T-helper 17 cell (primary cell): ENCODE data around the gene TBC1D22A. TPM values are rescaled to one million over a fixed set of nuclear protein-coding genes. Genes with fewer than 3 reads are reported as not detected.
A peak's percentile ranks its signal among the peaks of the same experiment; 100 is the strongest.

ENCODE experiments used
- ATAC-seq: fragments of 150-1000 bp; cut with Tn5 transposase; 2 replicates; pipeline ENCODE4 v1.10.0; 2021; ENCODE audit warnings: mild to moderate bottlenecking, moderate library complexity
- DNase-seq, 3 donors: peaks; one replicate each; pipeline versions ENCODE4 v3.0.0 to v3.0.0-alpha.2; 2020 to 2021
- H3K9me3 ChIP-seq: one replicate; pipeline ENCODE4 v1.7.0; 2013; ENCODE audit warnings: low read length, mild to moderate bottlenecking; ENCODE audit not compliant: control insufficient read depth, poor library complexity, severe bottlenecking
- H3K27ac Mint-ChIP-seq: one replicate; pipeline ENCODE4 v1.8.0; 2022; ENCODE audit warnings: mild to moderate bottlenecking, moderate library complexity, mixed read lengths
- H3K27me3 Mint-ChIP-seq: one replicate; pipeline ENCODE4 v1.8.0; 2022; ENCODE audit warnings: mixed read lengths
- H3K36me3 Mint-ChIP-seq: one replicate; pipeline ENCODE4 v1.8.0; 2022; ENCODE audit warnings: low read depth, mixed read lengths
- H3K4me1 Mint-ChIP-seq: one replicate; pipeline ENCODE4 v1.8.0; 2022; ENCODE audit warnings: mild to moderate bottlenecking, mixed read lengths
- H3K4me3 Mint-ChIP-seq: one replicate; pipeline ENCODE4 v1.8.0; 2022; ENCODE audit warnings: mild to moderate bottlenecking, moderate library complexity, mixed read lengths
- total RNA-seq, 4 donors: library from RNA in 2 of 4; stranded (reverse) in 2 of 4; gene quantifications; one replicate each; pipeline ENCODE4 v1.2.3 and lab custom pipeline; 2022 to 2026

The TBC1D22A gene
- total RNA-seq, 2 donors from 2014 or later: 42.1 to 43.8 TPM

DNA sequence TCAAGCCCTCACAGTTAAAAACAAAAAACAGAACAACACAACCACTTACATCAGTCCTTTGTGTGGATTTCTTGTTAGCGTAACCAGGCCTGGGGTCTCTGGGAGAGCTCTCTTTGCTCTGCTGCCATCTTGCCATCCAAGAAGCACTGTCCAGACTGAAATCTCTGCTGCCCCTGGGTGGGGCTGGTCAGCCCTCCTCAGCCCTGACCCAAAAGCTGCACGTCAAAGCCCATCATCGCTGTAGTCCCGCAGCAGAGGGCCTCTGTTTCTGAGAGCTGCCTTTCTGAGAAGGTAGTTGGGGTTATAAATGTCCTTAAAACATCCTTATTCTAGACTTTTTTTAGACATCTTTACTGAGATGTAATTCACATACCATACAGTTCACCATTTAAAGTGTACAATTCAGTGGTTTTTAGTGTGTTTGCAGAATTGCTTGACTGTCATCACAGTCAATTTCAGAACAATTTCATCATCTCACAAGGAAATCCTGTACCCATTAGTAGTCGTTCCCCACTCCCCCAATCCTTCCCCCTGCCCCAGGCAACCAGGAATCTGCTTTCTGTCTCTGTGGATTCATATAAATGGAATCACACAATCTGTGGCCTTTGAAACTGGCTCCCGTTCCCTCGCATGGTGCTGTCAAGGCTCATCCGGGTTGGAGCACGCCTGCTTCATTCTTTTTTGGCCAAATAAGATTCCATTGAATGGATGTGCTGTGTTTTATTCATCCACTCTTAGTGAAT, 94.9 kb downstream of the TBC1D22A start:
- Mint-ChIP-seq H3K36me3 (peaks cover 7% of the 10 kb centered on the region), H3K27me3 (no peaks in the 10 kb centered on the region), H3K4me1 (peaks cover 31% of the 10 kb centered on the region), H3K4me3 (no peak overlapping the region), H3K27ac (no peak overlapping the region)
- ATAC-seq: no peak
- DNase-seq: no peak
- no peaks in the 10 kb centered on the region for H3K9me3 ChIP-seq

- ATAC-seq (no peak), DNase-seq (no peak)
- Mint-ChIP-seq H3K4me1 (peaks cover 30% of the 10 kb centered on the region), H3K36me3 (peaks cover 7% of the 10 kb centered on the region), H3K27ac (no peak overlapping the region), H3K27me3 (no peaks in the 10 kb centered on the region), H3K4me3 (no peak overlapping the region)
- no peaks in the 10 kb centered on the region for H3K9me3 ChIP-seq
Observed at GRCh38 chr22:46857885-46858143, 95.4 kb downstream of the TBC1D22A start.

DNA sequence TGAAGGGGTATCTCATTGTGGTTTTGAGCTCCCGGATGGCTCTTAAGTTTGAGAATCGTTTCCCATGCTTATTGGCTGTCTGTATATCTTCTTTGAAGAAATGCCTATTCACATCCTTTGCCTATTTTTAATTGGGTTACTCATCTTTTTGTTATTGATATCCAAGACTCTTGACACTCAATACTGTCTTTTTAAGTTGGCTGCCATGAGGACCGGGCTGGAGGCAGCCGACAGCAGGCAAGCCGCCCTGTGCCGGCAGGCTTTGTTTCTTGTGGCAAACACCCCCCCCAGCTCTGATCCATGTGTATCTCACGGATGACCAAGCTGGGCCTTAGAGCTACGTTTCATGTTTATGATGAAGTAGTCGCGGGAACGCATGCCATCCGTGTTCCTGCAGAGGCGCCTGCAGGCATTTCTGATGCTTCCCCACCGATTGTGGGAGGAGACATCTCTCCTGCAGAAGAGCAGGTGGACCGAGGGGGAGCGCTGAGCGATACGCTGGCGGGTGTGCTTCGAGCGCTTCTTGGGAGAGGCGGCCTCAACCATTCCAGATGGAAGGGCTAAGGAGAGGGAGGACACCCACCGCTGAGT, 95.8 kb downstream of the TBC1D22A start:
- ATAC-seq (no peak), DNase-seq (no peak)
- Mint-ChIP-seq H3K27me3 (no peaks in the 10 kb centered on the region), H3K4me3 (no peak overlapping the region), H3K4me1 (peaks cover 28% of the 10 kb centered on the region), H3K36me3 (peaks cover 7% of the 10 kb centered on the region), H3K27ac (no peak overlapping the region)
- H3K9me3 ChIP-seq: no peaks in the 10 kb centered on the region

GRCh38 chr22:46860562-46860961, 98.1 kb downstream of the TBC1D22A start:
- H3K27ac Mint-ChIP-seq: no peak overlapping the region
- DNase-seq: no peak

GRCh38 chr22:46861468-46862367, 99.3 kb downstream of the TBC1D22A start:
- Mint-ChIP-seq H3K27me3 (no peaks in the 10 kb centered on the region), H3K27ac (no peak overlapping the region), H3K4me3 (no peak overlapping the region), H3K4me1 (peaks cover 18% of the 10 kb centered on the region), H3K36me3 (peaks cover 9% of the 10 kb centered on the region)
- no peak for DNase-seq
- no peaks in the 10 kb centered on the region for H3K9me3 ChIP-seq
- no peak for ATAC-seq

More at GRCh38 chr22:46860562-46860961, 98.1 kb downstream of the TBC1D22A start:
- Mint-ChIP-seq H3K4me3 (no peak overlapping the region), H3K4me1 (peaks cover 18% of the 10 kb centered on the region), H3K27me3 (no peaks in the 10 kb centered on the region), H3K36me3 (peaks cover 9% of the 10 kb centered on the region)
- no peaks in the 10 kb centered on the region for H3K9me3 ChIP-seq
- ATAC-seq: no peak

GRCh38 chr22:46862418-46863324, 100.2 kb downstream of the TBC1D22A start:
- Mint-ChIP-seq H3K4me1 (peaks cover 14% of the 10 kb centered on the region), H3K4me3 (no peak overlapping the region), H3K27me3 (no peaks in the 10 kb centered on the region), H3K36me3 (peaks cover 9% of the 10 kb centered on the region), H3K27ac (no peak overlapping the region)
- ATAC-seq (no peak), DNase-seq (no peak)
- no peaks in the 10 kb centered on the region for H3K9me3 ChIP-seq

DNA sequence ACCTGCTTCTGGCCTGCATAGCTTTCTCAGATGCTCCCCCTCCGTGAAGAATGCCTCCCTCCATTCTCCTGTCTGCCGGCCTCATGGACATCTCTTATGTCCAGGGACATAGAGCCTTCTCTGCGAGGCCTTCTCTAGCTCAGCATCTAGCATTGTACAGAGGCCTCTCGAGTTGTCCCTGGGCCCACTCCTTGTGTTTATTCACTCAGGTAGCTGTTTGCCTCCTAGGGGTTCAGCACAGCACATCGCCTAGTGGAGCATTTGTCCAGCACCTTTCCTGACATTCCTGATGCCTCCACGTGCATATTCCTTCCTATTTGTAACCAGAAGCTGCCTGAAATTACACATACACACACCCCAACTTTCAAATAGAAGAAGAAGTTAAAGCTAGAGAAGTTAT, 101.3 kb downstream of the TBC1D22A start:
- ATAC-seq: no peak
- peaks cover 9% of the 10 kb centered on the region for H3K36me3 Mint-ChIP-seq
- peaks cover 14% of the 10 kb centered on the region for H3K4me1 Mint-ChIP-seq
- H3K27me3 Mint-ChIP-seq: no peaks in the 10 kb centered on the region
- DNase-seq: no peak
- H3K27ac Mint-ChIP-seq: no peak overlapping the region
- no peaks in the 10 kb centered on the region for H3K9me3 ChIP-seq
- H3K4me3 Mint-ChIP-seq: no peak overlapping the region

- ATAC-seq: no peak
- H3K9me3 ChIP-seq: no peaks in the 10 kb centered on the region
- no peak for DNase-seq
- H3K27ac Mint-ChIP-seq: no peak overlapping the region
- H3K27me3 Mint-ChIP-seq: no peaks in the 10 kb centered on the region
- no peak overlapping the region for H3K4me3 Mint-ChIP-seq
- H3K4me1 Mint-ChIP-seq: peaks cover 14% of the 10 kb centered on the region
- peaks cover 9% of the 10 kb centered on the region for H3K36me3 Mint-ChIP-seq
Observed at GRCh38 chr22:46864314-46865051, 102.0 kb downstream of the TBC1D22A start.

GRCh38 chr22:46865052-46865434, 102.6 kb downstream of the TBC1D22A start:
- no peak for ATAC-seq
- Mint-ChIP-seq H3K27ac (no peak overlapping the region), H3K27me3 (no peaks in the 10 kb centered on the region), H3K4me3 (peak overlapping the region; percentile 47), H3K4me1 (peaks cover 14% of the 10 kb centered on the region), H3K36me3 (peaks cover 9% of the 10 kb centered on the region)
- no peak for DNase-seq
- no peaks in the 10 kb centered on the region for H3K9me3 ChIP-seq

DNA sequence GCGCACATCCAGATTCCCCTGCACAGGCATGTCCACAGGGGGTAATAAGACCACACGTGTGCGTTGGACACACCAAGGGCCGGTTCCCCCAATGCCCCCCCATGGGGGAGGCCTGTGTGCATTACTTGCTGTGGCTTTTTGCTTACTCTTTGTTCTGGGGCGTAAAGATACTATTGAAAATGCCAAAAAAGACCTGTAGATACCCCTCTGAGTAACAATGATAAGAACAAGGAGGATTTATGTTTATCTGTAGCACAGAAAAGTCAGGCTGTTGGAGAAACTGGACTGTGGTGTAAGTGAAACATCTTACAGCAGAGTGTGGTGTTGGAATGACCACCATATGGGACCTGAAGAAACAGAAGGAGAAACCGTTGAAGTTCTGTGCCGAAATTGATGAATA, 103.2 kb downstream of the TBC1D22A start:
- H3K4me3 Mint-ChIP-seq: no peak overlapping the region
- H3K9me3 ChIP-seq: no peaks in the 10 kb centered on the region
- H3K27me3 Mint-ChIP-seq: no peaks in the 10 kb centered on the region
- H3K27ac Mint-ChIP-seq: no peak overlapping the region
- H3K4me1 Mint-ChIP-seq: peaks cover 14% of the 10 kb centered on the region
- peaks cover 9% of the 10 kb centered on the region for H3K36me3 Mint-ChIP-seq
- DNase-seq (no peak), ATAC-seq (no peak)

GRCh38 chr22:46866591-46866990, 104.1 kb downstream of the TBC1D22A start:
- no peaks in the 10 kb centered on the region for H3K9me3 ChIP-seq
- Mint-ChIP-seq H3K27me3 (no peaks in the 10 kb centered on the region), H3K4me1 (peaks cover 14% of the 10 kb centered on the region), H3K27ac (no peak overlapping the region), H3K36me3 (peaks cover 9% of the 10 kb centered on the region), H3K4me3 (no peak overlapping the region)
- DNase-seq: no peak
- ATAC-seq: no peak

GRCh38 chr22:46867106-46867505, 104.7 kb downstream of the TBC1D22A start:
- Mint-ChIP-seq H3K27ac (no peak overlapping the region), H3K27me3 (no peaks in the 10 kb centered on the region), H3K36me3 (peaks cover 8% of the 10 kb centered on the region), H3K4me3 (no peak overlapping the region), H3K4me1 (peaks cover 10% of the 10 kb centered on the region)
- DNase-seq: no peak
- no peak for ATAC-seq
- H3K9me3 ChIP-seq: no peaks in the 10 kb centered on the region
